HepG2 (cell line): ENCODE data around the gene ALG14. TPM values are rescaled to one million over a fixed set of nuclear protein-coding genes. Genes with fewer than 3 reads are reported as not detected.

Experiments
- ADNP ChIP-seq: sonication (generic); formaldehyde crosslinking; IDR thresholded peaks from 2 replicates; pipeline ENCODE4 v1.4.0; 2020; ENCODE audit warnings: missing genetic modification reagents
- ARNT ChIP-seq: fragments of 450-650 bp; IDR thresholded peaks from 2 replicates; pipeline ENCODE4 v1.6.1; 2017
- CHCHD3 ChIP-seq: sonication (generic); formaldehyde crosslinking; IDR thresholded peaks from 2 replicates; pipeline ENCODE4 v1.8.0; 2022; ENCODE audit warnings: mild to moderate bottlenecking, missing genetic modification reagents, moderate library complexity
- DNMT1 ChIP-seq: sonication (generic); formaldehyde crosslinking; IDR thresholded peaks from 2 replicates; pipeline ENCODE4 v1.5.1; 2020; ENCODE audit warnings: mild to moderate bottlenecking, missing genetic modification reagents
- EHMT2 ChIP-seq: fragments of 200-600 bp; sonication (generic); IDR thresholded peaks from 2 replicates; pipeline ENCODE4 v1.7.0; 2017; ENCODE audit warnings: antibody characterized with exemption, low read depth, low read length, borderline replicate concordance
- HMG20B ChIP-seq: conservative IDR thresholded peaks from 2 replicates; pipeline ENCODE4 v1.6.1; 2016; ENCODE audit warnings: missing genetic modification reagents, missing compliant biosample characterization
- KDM5A ChIP-seq: fragments of 200-600 bp; sonication (generic); IDR thresholded peaks from 2 replicates; pipeline ENCODE4 v1.7.0; 2018; ENCODE audit warnings: antibody characterized with exemption, mild to moderate bottlenecking, low read length, borderline replicate concordance
- NKX3-1 ChIP-seq: sonication (generic); formaldehyde crosslinking; IDR thresholded peaks from 2 replicates; pipeline ENCODE4 v1.5.0; 2020; ENCODE audit warnings: missing genetic modification reagents
- NPAS2 ChIP-seq: sonication (generic); formaldehyde crosslinking; IDR thresholded peaks from 2 replicates; pipeline ENCODE4 v1.8.0; 2022; ENCODE audit warnings: mild to moderate bottlenecking, missing genetic modification reagents, borderline replicate concordance
- NR2F1 ChIP-seq, 2 experiments: fragments of 450-650 bp in 1 of 2; formaldehyde crosslinking in 1 of 2; IDR thresholded peaks; 2 replicates each; pipeline versions ENCODE4 v1.5.0 to v1.6.1; 2016 to 2020; ENCODE audit warnings: mild to moderate bottlenecking in 1 of 2, missing compliant biosample characterization in 1 of 2, missing genetic modification reagents in 1 of 2, moderate library complexity in 1 of 2
- PAF1 ChIP-seq: IDR thresholded peaks from 2 replicates; pipeline ENCODE4 v1.6.1; 2016; ENCODE audit warnings: missing genetic modification reagents, missing compliant biosample characterization
- SIN3B ChIP-seq: fragments of 150-350 bp; IDR thresholded peaks from 2 replicates; pipeline ENCODE4 v1.6.1; 2014; ENCODE audit warnings: low read length
- ZFP1 ChIP-seq: IDR thresholded peaks from 2 replicates; pipeline ENCODE4 v1.6.1; 2016
- ZNF20 ChIP-seq: sonication (generic); formaldehyde crosslinking; IDR thresholded peaks from 2 replicates; pipeline ENCODE4 v1.4.0; 2020; ENCODE audit warnings: mild to moderate bottlenecking, moderate library complexity, missing genetic modification reagents
- ZNF235 ChIP-seq: sonication (generic); formaldehyde crosslinking; IDR thresholded peaks from 2 replicates; pipeline ENCODE4 v1.8.1; 2023; ENCODE audit warnings: mild to moderate bottlenecking, missing genetic modification reagents, borderline replicate concordance
- ZNF3 ChIP-seq: IDR thresholded peaks from 2 replicates; pipeline ENCODE4 v1.7.0; 2017; ENCODE audit warnings: inconsistent platforms
- polyA plus RNA-seq, 8 experiments: library from polyadenylated mRNA; depleted of rRNA in 3 of 8; stranded (reverse) in 7 of 8; unstranded in 1 of 8; fragments of >200 nt; fragmentation: Illumina TruSeq in 4 of 8; extraction: Trizol in 4 of 8; gene quantifications; 2 replicates each; pipeline versions ENCODE4 v1.2.1 to v1.2.3, GENCODE V29; 2011 to 2016; ENCODE audit warnings: low read depth in 4 of 8, missing spikeins in 1 of 8, mixed read lengths in 1 of 8; ENCODE audit not compliant: insufficient read depth in 1 of 8
- total RNA-seq, 5 experiments: library from RNA; depleted of rRNA; stranded (reverse); fragments of >200 nt; fragmentation: Illumina TruSeq; extraction: Trizol; gene quantifications; 2 replicates each; pipeline ENCODE4 v1.2.3, GENCODE V29; 2016; ENCODE audit warnings: low read depth in 1 of 5
- TF ChIP-seq, protein P1 (sequence below): sonication (generic); formaldehyde crosslinking; IDR thresholded peaks from 2 replicates; pipeline ENCODE4 v1.4.0; 2020; ENCODE audit warnings: missing genetic modification reagents
- TF ChIP-seq, protein P2 (sequence below): IDR thresholded peaks from 2 replicates; pipeline ENCODE4 v1.6.1; 2016; ENCODE audit warnings: mild to moderate bottlenecking
- TF ChIP-seq, protein P3 (sequence below): sonication (generic); IDR thresholded peaks from 2 replicates; pipeline ENCODE4 v1.6.1; 2016; ENCODE audit warnings: low read depth, borderline replicate concordance
- TF ChIP-seq, protein P4 (sequence below): sonication (generic); formaldehyde crosslinking; IDR thresholded peaks from 2 replicates; pipeline ENCODE4 v1.4.0; 2020; ENCODE audit warnings: missing genetic modification reagents
- TF ChIP-seq, protein P5 (sequence below): sonication (generic); formaldehyde crosslinking; IDR thresholded peaks from 2 replicates; pipeline ENCODE4 v1.9.0; 2021; ENCODE audit warnings: mild to moderate bottlenecking, missing genetic modification reagents

The ALG14 gene
- total and polyA plus RNA-seq, 2 of the 13 experiments (the other 11 are each of a cell fraction or from before 2014, with no cell fraction given), result 4.5 to 12.7 TPM

DNA sequence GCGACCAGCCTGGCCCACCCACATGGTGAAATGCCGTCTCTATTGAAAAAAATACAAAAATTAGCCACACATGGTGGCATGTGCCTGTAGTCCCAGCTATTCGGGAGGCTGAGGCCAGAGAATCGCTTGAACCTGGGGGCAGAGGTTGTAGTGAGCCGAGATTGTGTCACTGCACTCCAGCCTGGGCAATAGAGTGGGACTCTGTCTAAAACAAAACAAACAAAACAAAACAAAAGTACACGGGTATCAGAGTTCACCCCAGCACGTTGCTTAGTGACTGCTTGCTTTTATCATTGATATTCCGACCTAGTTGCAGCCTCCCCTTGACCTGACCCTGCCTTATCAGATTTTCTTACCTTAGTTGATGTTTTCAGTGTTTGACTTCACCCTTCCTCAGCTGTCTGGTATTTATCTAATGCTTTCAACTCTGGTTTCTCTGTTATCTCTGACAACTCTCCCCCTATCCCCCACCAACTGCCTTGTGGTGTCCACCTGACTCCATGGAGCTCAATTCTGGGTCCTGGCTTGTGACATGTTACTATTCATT, 49.5 kb upstream of the ALG14 start (continued):
- TF ChIP-seq ZNF3, result peak; percentile 38; the same call in 1 of the 2 replicates
- TF ChIP-seq NR2F1 (CRISPR knock-in tag; IDR thresholded peaks at IDR 0.05), result peak; percentile 95 to 97
- TF ChIP-seq ARNT, result no peak
- peak; percentile 92 for TF ChIP-seq HMG20B (CRISPR knock-in tag)
- TF ChIP-seq CHCHD3 (CRISPR knock-in tag), result no peak
- TF ChIP-seq DNMT1 (CRISPR knock-in tag), result no peak
- no peak for TF ChIP-seq KDM5A
- TF ChIP-seq, protein P1, sequence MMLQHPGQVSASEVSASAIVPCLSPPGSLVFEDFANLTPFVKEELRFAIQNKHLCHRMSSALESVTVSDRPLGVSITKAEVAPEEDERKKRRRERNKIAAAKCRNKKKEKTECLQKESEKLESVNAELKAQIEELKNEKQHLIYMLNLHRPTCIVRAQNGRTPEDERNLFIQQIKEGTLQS (CRISPR knock-in tag), result 0 out of 2 replicates have a peak, but pooled peaks have one; percentile 30
- no peak for TF ChIP-seq PAF1 (CRISPR knock-in tag)
- TF ChIP-seq, protein P2, sequence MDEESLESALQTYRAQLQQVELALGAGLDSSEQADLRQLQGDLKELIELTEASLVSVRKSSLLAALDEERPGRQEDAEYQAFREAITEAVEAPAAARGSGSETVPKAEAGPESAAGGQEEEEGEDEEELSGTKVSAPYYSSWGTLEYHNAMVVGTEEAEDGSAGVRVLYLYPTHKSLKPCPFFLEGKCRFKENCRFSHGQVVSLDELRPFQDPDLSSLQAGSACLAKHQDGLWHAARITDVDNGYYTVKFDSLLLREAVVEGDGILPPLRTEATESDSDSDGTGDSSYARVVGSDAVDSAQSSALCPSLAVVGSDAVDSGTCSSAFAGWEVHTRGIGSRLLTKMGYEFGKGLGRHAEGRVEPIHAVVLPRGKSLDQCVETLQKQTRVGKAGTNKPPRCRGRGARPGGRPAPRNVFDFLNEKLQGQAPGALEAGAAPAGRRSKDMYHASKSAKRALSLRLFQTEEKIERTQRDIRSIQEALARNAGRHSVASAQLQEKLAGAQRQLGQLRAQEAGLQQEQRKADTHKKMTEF (CRISPR knock-in tag), result peak; percentile 98
- TF ChIP-seq, protein P3, sequence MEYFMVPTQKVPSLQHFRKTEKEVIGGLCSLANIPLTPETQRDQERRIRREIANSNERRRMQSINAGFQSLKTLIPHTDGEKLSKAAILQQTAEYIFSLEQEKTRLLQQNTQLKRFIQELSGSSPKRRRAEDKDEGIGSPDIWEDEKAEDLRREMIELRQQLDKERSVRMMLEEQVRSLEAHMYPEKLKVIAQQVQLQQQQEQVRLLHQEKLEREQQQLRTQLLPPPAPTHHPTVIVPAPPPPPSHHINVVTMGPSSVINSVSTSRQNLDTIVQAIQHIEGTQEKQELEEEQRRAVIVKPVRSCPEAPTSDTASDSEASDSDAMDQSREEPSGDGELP, result peak; percentile 94
- TF ChIP-seq NKX3-1 (CRISPR knock-in tag), result no peak
- TF ChIP-seq SIN3B, result no peak
- no peak; the same call in 1 of the 2 replicates for TF ChIP-seq EHMT2
- no peak for TF ChIP-seq NPAS2
- TF ChIP-seq, protein P4, sequence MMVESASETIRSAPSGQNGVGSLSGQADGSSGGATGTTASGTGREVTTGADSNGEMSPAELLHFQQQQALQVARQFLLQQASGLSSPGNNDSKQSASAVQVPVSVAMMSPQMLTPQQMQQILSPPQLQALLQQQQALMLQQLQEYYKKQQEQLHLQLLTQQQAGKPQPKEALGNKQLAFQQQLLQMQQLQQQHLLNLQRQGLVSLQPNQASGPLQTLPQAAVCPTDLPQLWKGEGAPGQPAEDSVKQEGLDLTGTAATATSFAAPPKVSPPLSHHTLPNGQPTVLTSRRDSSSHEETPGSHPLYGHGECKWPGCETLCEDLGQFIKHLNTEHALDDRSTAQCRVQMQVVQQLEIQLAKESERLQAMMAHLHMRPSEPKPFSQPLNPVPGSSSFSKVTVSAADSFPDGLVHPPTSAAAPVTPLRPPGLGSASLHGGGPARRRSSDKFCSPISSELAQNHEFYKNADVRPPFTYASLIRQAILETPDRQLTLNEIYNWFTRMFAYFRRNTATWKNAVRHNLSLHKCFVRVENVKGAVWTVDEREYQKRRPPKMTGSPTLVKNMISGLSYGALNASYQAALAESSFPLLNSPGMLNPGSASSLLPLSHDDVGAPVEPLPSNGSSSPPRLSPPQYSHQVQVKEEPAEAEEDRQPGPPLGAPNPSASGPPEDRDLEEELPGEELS (CRISPR knock-in tag), result peak; percentile 99
- peak; percentile 70; the same call in 1 of the 2 replicates for TF ChIP-seq ADNP
- TF ChIP-seq ZNF235 (CRISPR knock-in tag), result no peak
- TF ChIP-seq, protein P5, sequence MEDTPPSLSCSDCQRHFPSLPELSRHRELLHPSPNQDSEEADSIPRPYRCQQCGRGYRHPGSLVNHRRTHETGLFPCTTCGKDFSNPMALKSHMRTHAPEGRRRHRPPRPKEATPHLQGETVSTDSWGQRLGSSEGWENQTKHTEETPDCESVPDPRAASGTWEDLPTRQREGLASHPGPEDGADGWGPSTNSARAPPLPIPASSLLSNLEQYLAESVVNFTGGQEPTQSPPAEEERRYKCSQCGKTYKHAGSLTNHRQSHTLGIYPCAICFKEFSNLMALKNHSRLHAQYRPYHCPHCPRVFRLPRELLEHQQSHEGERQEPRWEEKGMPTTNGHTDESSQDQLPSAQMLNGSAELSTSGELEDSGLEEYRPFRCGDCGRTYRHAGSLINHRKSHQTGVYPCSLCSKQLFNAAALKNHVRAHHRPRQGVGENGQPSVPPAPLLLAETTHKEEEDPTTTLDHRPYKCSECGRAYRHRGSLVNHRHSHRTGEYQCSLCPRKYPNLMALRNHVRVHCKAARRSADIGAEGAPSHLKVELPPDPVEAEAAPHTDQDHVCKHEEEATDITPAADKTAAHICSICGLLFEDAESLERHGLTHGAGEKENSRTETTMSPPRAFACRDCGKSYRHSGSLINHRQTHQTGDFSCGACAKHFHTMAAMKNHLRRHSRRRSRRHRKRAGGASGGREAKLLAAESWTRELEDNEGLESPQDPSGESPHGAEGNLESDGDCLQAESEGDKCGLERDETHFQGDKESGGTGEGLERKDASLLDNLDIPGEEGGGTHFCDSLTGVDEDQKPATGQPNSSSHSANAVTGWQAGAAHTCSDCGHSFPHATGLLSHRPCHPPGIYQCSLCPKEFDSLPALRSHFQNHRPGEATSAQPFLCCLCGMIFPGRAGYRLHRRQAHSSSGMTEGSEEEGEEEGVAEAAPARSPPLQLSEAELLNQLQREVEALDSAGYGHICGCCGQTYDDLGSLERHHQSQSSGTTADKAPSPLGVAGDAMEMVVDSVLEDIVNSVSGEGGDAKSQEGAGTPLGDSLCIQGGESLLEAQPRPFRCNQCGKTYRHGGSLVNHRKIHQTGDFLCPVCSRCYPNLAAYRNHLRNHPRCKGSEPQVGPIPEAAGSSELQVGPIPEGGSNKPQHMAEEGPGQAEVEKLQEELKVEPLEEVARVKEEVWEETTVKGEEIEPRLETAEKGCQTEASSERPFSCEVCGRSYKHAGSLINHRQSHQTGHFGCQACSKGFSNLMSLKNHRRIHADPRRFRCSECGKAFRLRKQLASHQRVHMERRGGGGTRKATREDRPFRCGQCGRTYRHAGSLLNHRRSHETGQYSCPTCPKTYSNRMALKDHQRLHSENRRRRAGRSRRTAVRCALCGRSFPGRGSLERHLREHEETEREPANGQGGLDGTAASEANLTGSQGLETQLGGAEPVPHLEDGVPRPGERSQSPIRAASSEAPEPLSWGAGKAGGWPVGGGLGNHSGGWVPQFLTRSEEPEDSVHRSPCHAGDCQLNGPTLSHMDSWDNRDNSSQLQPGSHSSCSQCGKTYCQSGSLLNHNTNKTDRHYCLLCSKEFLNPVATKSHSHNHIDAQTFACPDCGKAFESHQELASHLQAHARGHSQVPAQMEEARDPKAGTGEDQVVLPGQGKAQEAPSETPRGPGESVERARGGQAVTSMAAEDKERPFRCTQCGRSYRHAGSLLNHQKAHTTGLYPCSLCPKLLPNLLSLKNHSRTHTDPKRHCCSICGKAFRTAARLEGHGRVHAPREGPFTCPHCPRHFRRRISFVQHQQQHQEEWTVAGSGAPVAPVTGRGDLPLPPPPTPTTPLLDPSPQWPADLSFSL (CRISPR knock-in tag), result peak; percentile 63
- no peak for TF ChIP-seq ZNF20 (CRISPR knock-in tag)
- peak; percentile 89 for TF ChIP-seq ZFP1
